Measurements from ENCODE around the gene BCKDHB.

BCKDHB gene

DNA sequence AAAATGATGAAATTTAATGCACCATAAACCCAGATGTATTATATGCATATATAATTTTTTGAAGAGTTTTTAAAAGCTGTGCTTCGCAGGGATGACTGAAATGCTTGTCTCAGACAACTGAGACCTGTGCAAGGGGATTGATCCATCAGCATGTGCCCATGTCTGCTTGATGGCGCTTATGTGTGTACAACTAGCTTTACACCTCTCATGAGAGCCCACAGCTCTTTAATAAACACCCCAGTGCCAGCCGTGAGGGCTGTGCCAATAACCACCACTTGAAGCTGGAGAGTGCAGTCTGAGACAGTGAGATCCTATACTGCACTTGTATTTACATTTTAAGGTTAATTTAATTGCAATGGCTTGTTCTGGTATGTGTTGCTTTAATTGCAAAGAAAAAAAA lies 225.5 kb downstream of the BCKDHB start:
- DNase-seq (ENCODE audit: low read depth): no peak

DNA sequence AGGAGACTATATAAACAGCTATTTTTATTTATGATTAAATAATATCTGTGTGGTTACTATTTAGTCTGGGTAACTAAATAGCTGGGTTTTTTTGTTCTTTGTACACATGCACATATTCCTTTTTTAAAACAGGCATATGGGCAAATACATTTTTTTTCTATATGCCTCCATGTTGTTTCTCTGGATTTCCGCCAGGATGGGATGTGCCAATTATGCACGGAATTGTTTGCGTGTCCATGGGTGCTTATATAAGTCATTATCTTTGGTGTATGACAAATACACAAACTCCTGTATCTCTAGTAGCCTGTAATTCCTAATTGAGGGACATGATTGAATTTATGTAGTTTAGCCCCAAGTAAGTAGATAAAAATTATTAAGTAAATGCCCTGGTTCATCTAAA lies 226.9 kb downstream of the BCKDHB start:
- no peak for DNase-seq (ENCODE audit: low read depth)

DNA sequence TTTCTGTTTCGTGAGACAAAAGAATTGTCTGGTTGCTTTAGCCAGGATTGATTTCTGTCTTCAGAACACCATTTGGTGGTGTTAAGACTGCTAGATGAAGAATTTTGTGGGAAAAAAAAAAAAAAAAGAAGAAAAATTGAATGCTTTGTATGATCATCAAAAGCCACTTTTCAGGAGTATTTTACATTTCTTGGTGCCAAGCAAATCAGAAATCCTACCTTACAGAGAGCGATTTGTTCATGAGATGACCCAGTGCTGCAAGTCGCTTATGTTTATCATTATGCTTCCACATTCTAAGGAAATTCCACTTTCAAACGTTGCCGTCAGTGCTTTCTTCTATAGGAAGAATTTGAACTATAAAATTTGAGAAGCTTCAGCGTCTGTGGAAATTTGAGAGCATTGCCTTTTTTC lies 228.7 kb downstream of the BCKDHB start:
- no peak for DNase-seq (ENCODE audit: low read depth)

DNA sequence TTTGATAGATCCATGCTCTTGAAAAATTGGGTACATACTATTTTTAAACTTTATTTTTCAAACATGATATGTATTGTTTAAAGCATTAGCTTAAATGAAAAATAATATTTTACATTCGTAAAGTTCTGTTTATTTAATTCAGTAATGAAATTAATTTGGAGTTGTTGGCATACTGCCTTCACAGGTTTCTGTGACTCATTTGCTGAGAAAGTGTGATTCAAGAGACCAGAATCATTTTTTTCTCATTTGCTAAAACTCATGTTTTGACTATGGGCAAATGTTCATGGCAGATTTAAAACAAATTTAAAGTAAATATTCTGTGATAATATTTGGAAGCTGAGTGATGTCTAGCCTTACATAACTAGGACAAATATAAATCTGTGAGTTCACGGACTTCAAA lies 230.4 kb downstream of the BCKDHB start:
- no peak for DNase-seq (ENCODE audit: low read depth)

DNA sequence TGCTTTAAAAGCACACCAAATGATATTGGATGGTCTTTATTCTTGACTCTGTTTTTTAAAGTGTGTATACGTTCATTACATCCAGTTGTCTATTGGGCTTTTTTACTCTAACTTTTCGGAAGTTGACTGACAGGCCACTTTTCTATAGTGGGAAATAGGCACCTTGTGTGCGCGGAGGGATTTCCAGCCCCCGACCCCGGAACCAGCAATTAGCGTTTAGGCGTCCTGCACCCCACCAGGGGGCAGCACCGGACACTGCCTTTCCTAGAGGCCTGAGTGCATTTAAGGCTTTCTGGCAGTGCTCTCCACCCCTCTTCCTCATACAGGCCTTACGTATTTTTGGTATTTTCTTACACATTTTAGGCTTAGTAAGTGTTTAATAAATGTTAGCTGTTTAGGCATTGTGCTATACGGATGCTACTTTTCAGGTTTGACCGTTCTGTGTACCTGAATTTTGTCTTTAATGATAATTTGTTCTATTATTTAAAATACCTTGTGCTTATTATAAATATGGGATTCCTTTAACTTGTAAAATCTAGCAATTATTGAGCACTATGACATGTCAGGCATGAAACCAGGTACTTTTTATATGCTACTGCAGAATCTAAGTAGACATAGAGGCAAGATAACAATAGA lies 231.8 kb downstream of the BCKDHB start:
- DNase-seq (ENCODE audit: low read depth): no peak

DNA sequence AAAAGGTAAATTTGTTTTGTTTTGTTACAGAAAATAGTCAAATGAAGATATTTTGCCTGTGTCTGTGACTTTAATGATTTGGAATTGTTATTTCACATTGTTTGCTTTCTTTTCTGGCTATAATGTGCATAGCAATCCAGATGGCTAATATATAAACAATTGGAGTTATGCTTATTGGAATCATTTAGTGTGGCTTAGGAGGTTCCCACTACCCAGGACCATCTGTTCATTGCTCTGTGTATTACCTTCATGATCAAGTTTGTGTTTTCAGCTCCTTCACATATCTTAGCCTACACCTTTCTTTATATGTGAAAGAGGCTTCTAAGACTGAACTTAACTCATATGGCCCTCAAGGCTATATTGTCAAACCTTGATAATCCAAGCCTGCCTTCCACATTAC lies 232.9 kb downstream of the BCKDHB start:
- DNase-seq (ENCODE audit: low read depth): no peak

DNA sequence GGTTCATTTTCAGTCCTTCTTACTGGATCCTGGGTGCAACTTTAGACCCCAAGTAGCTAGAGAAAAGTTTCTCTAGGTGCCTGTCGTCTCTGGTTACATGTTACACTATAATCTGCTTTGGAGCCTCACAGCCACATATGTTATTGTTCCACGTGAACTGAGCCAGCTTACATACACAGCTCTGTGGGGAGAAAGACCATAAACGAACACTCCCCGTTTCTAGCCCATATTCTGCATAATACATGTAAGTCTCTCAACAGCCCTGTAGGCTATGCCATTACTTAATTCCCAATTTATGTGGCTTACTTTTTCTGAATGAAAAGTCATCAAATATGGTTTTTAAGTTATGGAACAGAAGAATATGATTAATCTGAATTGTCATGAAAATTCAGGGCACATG lies 233.8 kb downstream of the BCKDHB start:
- no peak for DNase-seq (ENCODE audit: low read depth)

DNA sequence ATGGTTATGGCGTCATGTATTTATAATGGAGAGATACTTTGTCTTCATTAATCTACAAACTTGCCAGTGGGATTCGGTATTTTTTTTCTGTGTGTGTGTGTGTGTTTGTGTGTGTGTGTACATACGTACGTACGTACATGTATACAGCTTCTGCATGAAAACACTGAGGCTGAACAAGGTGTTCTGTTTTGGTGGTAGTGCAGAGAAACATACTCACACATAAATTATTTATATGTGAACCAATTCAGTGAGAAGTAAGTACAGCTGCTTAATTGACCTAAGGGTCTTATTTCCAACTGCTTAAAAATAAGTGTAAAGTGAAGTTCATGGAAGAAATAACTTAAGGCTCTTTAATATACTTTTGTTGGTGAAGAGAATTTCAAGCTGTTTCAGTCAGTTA lies 234.2 kb downstream of the BCKDHB start:
- no peak for DNase-seq (ENCODE audit: low read depth)

DNA sequence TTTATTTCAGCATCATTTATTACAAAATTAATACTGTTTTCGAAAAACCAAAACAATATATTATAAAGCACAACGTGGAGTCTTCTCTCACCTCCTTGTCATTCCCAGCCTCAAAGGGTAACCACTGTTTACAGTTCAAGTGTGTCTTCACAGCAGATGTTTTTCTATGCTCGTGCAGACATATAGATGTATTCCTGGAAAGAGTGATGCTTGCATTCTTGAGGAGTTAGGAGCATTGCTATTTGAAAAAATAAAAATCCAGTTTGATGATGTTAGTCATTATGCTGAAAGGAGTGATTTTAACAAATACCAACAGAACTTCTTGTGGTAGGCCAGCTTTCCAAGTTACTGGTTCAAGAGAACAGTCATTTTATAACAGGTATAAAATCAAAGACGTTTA lies 234.9 kb downstream of the BCKDHB start:
- peak; percentile 45 for DNase-seq (ENCODE audit: low read depth)

DNA sequence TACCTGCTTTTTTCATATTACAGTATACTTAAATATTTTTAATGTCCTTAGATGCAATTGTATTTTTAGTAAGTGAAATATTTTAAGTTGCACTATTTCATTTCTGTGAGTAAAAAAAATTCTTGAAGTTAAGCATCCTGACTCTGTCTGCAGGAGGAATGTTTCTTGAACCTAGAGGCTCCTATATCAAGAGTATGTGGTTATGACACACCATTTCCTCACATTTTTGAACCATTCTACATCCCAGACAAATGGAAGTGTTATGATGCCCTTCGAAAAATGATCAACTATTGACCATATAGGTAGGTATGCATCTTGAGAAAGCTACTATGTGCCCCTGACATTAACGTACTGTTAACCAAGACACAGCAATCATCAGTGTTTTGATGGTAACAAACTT lies 237.0 kb downstream of the BCKDHB start:
- no peak for DNase-seq (ENCODE audit: low read depth)

DNA sequence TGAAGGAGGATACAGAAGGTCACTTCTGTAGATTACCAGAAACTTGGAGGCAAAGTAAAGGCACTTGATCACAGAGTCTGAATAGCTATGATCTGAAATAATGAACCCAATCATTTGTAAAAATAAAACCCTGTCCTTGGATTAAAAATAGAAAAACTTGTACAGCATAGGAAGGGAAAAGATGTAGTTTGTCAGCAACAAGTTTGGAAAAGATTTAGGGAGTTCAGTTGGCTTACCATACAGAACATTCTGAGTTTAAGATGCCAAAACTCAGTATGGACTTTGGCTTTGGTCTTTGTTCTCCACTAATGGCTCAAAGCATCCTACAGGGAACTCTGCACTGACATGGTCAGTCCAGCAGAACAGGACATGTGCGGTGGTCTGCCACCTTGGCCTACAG lies 240.6 kb downstream of the BCKDHB start:
- DNase-seq (ENCODE audit: low read depth): no peak

DNA sequence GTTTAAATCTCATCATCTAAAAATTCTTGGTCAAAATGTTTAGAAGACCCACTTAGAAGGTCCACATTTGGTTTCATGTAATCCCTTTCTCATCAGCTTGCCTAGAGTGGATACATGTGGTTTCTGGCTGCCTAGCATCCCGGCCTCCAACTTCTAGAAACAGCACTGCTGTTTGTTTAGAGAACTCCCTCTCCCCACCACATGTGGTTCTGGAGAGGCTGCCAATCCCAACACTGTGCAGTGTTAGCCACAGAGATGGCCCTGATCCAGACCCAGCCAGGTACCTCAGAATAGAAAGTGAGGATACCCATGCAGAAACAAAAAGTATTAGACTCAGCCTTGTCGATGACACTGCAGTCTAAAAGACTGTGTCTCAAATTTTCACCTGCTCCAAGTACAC lies 241.8 kb downstream of the BCKDHB start:
- peak; percentile 30 for DNase-seq (ENCODE audit: low read depth)

DNA sequence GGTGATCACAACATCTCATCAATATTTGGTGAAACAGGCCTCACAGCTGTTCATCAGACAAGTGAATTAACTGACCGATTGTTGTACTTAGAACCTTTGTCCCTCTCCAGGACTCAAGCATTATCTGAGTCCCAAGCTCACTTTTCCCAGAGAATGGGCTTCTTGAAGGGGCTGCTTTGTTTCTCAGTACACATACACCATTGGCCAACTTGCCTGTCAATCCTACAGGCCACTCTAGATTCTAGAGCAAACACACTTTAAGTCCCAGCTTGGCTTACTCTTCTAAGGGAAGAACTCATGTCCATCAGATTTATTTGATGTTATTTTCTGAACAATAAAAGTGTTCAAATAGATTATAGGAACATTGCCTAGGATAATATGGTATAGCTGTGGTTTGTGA lies 249.5 kb downstream of the BCKDHB start:
- DNase-seq (ENCODE audit: low read depth): no peak

DNA sequence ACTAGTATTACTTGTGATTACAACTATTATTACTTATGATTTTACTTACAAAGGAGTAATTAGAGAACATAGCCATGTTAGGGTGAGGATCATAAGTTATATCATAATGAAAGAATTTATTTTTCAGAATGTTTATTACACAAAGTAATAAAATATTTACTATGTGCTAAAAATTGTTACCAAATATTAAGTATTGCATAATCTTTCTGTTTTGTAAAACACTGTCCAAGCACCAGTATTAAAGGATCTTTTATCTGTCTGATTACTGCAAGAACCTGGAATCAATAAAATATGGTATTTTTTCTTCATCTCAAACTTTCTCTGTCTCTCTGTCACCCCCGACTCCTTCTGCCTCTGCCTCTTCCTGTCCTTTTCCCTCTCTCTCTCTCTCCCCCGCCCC lies 250.1 kb downstream of the BCKDHB start:
- DNase-seq (ENCODE audit: low read depth): no peak

DNA sequence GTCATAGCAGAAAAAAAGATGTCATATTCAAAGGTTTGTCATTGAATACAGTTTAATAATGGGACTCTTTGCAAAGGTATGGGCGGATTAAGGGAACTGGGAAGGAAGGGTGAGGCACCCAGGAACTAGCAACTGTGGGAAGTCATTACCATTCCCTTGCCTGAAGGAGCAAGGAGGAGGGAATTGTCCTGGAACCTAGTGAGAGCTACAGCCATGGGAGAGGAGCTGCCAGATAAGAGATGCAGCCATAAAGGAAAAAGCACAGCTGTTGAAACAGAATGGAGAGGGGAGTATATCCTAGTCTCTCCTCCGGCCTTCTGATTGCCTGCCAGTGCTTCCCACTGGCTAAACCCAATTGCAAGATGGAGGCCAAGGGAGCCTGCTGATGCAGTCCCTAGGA lies 250.6 kb downstream of the BCKDHB start:
- no peak for DNase-seq (ENCODE audit: low read depth)

DNA sequence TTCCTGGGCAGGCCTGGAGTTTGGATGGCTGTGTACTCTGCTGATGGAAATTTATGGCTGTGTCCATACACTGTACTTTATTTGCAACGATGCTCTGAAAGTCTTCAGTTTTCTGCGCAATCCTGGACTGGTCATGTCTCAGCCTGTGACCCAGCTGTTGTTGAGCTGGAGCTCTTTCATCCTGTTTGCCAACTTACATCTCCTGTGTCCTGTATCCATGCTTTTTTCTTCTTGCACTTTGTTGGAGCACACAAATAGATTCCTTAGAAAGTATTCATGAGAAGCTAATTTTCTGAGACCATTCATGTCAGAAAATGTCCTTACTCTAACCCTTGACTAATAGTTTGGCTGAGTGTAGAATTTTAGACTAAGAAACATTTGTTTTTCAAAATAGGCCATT lies 251.2 kb downstream of the BCKDHB start:
- DNase-seq (ENCODE audit: low read depth): no peak

DNA sequence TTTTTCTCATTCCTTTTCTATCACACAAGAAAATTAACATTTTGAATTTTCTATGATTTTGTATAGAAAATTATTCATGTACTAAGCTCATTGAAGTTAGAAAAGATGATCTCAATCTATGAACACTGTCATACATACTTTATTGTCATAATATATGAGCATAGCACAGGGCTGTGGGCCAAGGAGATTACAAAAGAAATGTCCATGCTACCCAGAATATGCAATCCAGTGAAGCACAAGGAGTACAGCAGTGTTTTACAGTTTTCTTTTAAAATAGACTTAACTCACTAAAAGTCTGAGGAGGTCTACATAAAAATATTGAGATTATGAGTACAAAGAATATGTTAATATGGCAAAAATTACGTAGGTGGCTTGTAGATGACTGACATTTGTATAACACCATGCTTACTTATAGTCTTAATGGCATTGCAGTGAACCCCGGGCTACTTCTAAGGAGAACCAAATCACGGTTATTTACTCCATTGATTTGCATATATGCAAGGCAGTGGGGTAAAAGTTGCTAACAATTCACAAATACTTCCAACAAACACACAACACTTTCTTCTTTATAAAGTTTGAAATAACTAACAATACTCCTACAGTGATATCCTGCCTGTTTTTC lies 257.1 kb downstream of the BCKDHB start:
- DNase-seq (ENCODE audit: low read depth): no peak

DNA sequence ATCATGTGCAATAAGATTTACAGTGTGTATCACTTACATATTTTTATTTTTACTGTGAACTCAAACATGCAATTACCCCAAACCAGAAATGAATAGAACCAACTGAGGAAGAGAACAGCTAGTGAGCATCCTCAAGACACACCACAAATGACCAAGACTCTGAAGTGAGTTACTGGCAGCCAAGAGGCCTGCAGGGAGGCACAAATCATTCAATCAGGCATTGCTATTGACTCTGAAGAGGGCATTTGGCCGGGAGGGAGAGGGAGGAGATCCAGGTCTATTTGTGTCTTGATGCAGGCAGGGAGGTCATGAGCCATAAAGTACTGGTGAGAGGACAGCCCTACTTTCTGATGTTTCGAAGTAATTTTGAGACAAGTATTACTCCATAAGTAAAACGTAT lies 257.7 kb downstream of the BCKDHB start:
- DNase-seq (ENCODE audit: low read depth): no peak

DNA sequence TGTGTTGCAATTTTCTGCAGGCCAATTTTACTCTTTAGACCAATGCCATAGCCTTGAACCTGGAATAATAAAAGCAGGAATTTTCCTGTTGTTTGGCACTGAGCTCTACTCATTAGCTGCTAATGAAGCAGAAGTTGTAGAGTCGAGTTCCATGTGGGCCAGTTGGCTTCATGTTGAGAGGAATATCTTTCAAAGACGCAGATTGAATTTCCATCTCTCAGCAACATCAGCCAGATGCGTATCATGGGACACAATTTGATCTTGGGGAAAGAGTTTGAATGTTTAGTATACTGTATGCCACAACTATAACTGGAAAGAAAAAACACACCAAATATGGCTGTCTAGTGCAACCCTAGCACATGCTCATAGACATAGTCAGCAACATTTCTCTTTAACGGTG lies 259.6 kb downstream of the BCKDHB start:
- no peak for DNase-seq (ENCODE audit: low read depth)

DNA sequence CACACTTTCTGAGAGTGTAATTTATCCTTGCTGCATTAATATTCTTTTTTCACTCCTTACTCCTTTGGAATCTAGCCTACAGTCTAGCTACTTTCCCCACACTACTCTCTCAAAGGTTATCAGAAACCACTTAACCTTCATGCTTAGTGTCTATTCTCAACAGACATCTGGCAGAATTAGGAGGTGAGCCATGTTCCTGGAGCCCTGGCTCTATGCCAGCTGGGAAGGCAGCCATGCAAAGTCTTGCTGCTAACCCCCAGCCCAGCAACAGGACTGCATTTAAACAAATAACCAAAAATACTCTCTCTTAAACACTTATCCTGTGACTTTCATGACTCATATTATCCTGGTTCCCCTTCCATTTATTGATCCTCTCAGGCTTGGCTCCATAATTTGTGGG lies 260.2 kb downstream of the BCKDHB start:
- peak; percentile 13 for DNase-seq (ENCODE audit: low read depth)

DNA sequence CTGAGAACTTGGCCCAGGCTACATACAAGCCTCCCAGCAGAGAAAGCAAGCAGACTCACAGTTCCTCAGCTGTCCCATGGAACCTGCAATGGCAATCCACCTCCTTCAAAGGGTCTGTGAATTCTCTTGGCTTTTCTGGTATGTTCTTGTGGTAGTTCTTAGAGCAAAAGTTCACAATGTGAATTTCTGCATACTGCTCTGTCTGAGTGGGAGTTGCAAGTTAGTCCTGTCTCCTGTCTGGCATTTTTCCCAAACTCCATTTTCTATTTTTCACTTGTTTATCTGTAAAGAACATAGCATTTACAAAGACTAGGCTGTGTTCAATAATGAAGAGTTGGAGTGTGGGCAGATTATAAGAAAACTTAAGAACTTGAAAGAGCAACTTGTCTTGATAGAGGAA lies 269.9 kb downstream of the BCKDHB start:
- peak; percentile 67 for DNase-seq (ENCODE audit: low read depth)

DNA sequence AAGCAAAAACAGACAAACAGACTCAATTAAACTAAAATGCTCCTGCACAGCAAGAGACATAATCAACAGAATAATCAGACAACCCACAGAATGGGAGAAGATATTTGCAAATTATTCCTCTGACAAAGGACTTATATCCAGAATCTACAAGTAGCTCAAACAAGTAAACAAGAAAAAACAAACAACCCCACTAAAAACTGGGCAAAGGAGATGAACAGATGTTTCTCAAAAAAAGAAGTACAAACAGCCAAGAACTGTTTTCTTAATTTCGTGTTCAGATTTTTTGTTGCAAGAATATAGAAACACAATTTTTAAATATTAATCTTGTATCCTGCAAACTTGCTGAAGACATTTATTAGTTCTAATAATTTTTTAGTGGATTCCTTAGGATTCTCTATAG lies 274.1 kb downstream of the BCKDHB start:
- DNase-seq (ENCODE audit: low read depth): no peak

DNA sequence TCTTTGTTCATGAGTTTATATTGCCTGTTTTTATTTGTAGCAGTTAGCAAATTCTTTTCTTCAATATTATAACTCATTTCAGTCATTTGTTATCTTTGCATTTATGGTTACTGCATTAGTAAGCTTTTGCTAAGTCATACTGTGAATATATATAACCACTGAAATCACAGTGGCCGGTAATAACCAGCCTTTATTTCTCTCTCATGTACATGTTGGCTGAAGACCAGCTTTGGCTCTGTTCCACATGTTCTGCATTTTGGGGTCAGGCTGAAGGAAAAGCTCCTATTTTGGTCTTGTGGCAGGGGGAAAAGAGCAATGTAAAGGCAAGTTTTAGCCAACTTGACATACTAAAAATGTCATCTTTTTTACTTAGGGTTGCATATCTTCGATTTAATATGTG lies 276.3 kb downstream of the BCKDHB start:
- DNase-seq (ENCODE audit: low read depth): peak; percentile 11

DNA sequence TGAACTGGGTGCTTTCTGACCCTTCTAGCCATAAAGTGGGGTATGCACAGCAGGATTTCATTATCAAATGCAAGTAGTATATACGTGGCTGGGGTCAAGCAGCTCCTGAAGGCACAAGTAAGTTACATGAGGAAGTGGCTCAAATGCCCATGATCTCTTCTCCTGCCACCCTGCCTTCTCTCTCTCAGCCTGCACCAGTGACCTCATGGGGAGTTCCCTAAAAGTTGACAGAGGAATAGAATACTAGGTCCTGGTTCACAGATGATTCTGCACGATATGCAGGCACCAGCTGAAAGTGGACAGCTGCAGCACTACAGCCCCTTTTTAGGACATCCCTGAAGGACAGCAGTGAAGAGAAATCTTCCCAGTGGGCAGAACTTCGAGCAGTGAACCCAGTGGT lies 282.0 kb downstream of the BCKDHB start:
- DNase-seq (ENCODE audit: low read depth): no peak
